Hepatocyte (in vitro differentiated cells): ENCODE results near the gene TBC1D30. TPM values are rescaled to one million over a fixed set of nuclear protein-coding genes. Genes with fewer than 3 reads are reported as not detected.

Experiments used
- DNase-seq: peaks from one replicate; pipeline ENCODE4 v3.0.0-alpha.2; 2016; ENCODE audit warnings: low spot score
- H2AFZ ChIP-seq: fragments of 200-600 bp; sonication (generic); 2 replicates; pipeline ENCODE4 v1.6.0; 2016; ENCODE audit warnings: antibody characterized with exemption, mild to moderate bottlenecking
- H3K27ac ChIP-seq: fragments of 200-600 bp; sonication (generic); 2 replicates; pipeline ENCODE4 v1.5.1; 2016; ENCODE audit warnings: mild to moderate bottlenecking
- H3K27me3 ChIP-seq: fragments of 200-600 bp; sonication (generic); 2 replicates; pipeline ENCODE4 v1.6.1; 2016
- H3K36me3 ChIP-seq: fragments of 200-600 bp; sonication (generic); replicated peaks from 2 replicates; pipeline ENCODE4 v1.5.1; 2016; ENCODE audit warnings: low read depth; ENCODE audit not compliant: insufficient read depth
- H3K4me1 ChIP-seq: fragments of 200-600 bp; sonication (generic); 2 replicates; pipeline ENCODE4 v1.5.1; 2016; ENCODE audit warnings: mild to moderate bottlenecking, moderate library complexity; ENCODE audit not compliant: insufficient read depth
- H3K4me2 ChIP-seq: fragments of 200-600 bp; sonication (generic); 2 replicates; pipeline ENCODE4 v1.6.0; 2016
- H3K4me3 ChIP-seq: fragments of 200-600 bp; sonication (generic); 2 replicates; pipeline ENCODE4 v1.5.1; 2016; ENCODE audit warnings: mild to moderate bottlenecking
- H3K79me2 ChIP-seq: fragments of 200-600 bp; sonication (generic); 2 replicates; pipeline ENCODE4 v1.6.0; 2017; ENCODE audit warnings: mild to moderate bottlenecking
- H3K9me2 ChIP-seq: fragments of 200-600 bp; sonication (generic); replicated peaks from 2 replicates; pipeline ENCODE4 v1.6.0; 2017; ENCODE audit warnings: mild to moderate bottlenecking; ENCODE audit not compliant: insufficient read depth
- H3K9me3 ChIP-seq: fragments of 200-600 bp; sonication (generic); 2 replicates; pipeline ENCODE4 v1.5.1; 2016; ENCODE audit warnings: low read depth, mild to moderate bottlenecking
- H4K20me1 ChIP-seq: fragments of 200-600 bp; sonication (generic); 2 replicates; pipeline ENCODE4 v1.6.0; 2016; ENCODE audit warnings: mild to moderate bottlenecking; ENCODE audit not compliant: insufficient read depth, poor library complexity, severe bottlenecking
- CTCF ChIP-seq: fragments of 200-600 bp; sonication (generic); IDR thresholded peaks from 2 replicates; pipeline ENCODE4 v1.5.1; 2016; ENCODE audit warnings: antibody characterized with exemption, mild to moderate bottlenecking; ENCODE audit not compliant: poor library complexity
- EZH2 ChIP-seq: fragments of 200-600 bp; sonication (generic); IDR thresholded peaks from 2 replicates; pipeline ENCODE4 v1.6.1; 2016; ENCODE audit warnings: antibody characterized with exemption, mild to moderate bottlenecking, borderline replicate concordance
- EZH2phosphoT487 ChIP-seq: fragments of 200-600 bp; sonication (generic); IDR thresholded peaks from one replicate; pipeline ENCODE4 v1.6.1; 2018; ENCODE audit warnings: antibody characterized with exemption, mild to moderate bottlenecking, low read depth, moderate library complexity; ENCODE audit not compliant: unreplicated experiment, severe bottlenecking
- WGBS: methylation state at CpG from one replicate; pipeline ENCODE4 v1.1.6; 2016; ENCODE audit warnings: low lambda C conversion rate; ENCODE audit errors: missing lambda C conversion rate; 5-methylcytosine and 5-hydroxymethylcytosine counted together
- polyA plus RNA-seq: library from polyadenylated mRNA; unstranded; fragments of >200 nt; fragmentation: Nextera tagmentation; extraction: Ambion mirVana; gene quantifications from 2 replicates; pipeline ENCODE4 v1.2.1, GENCODE V29; 2016
- total RNA-seq: library from RNA; depleted of rRNA; stranded (reverse); fragments of >200 nt; gene quantifications from 2 replicates; pipeline ENCODE4 v1.2.3, GENCODE V29; 2014

Gene TBC1D30
- total and polyA plus RNA-seq, 2 experiments from 2014 or later = 5.3 to 5.6 TPM

- H4K20me1 ChIP-seq = no peaks in the 10 kb centered on the region
- TF ChIP-seq EZH2phosphoT487 (no peak), CTCF (no peak), EZH2 (no peak)
- H3K4me3 ChIP-seq = no peak overlapping the region
- peak overlapping the region; percentile 26 for H3K27ac ChIP-seq
- no peaks in the 10 kb centered on the region for H3K36me3 ChIP-seq
- H3K9me3 ChIP-seq = no peaks in the 10 kb centered on the region
- H3K9me2 ChIP-seq = no peaks in the 10 kb centered on the region
- H3K27me3 ChIP-seq = no peaks in the 10 kb centered on the region
- no peak overlapping the region for H2AFZ ChIP-seq
- no peak for DNase-seq
- H3K4me1 ChIP-seq = peaks cover 7% of the 10 kb centered on the region
- H3K4me2 ChIP-seq = no peak overlapping the region
- no peaks in the 10 kb centered on the region for H3K79me2 ChIP-seq
- 73% methylated on average over 2 of the region's 2 CpGs for WGBS
These were observed 70.5 kb downstream of the TBC1D30 start for GRCh38 chr12:64894827-64895475.

GRCh38 chr12:64895526-64895925, 71.1 kb downstream of the TBC1D30 start:
- Histone ChIP-seq H3K4me3 (no peak overlapping the region), H3K27ac (no peak overlapping the region), H3K4me1 (peaks cover 2% of the 10 kb centered on the region), H4K20me1 (no peaks in the 10 kb centered on the region), H3K4me2 (no peak overlapping the region), H3K9me2 (no peaks in the 10 kb centered on the region), H3K27me3 (no peaks in the 10 kb centered on the region), H3K36me3 (no peaks in the 10 kb centered on the region), H3K9me3 (no peaks in the 10 kb centered on the region), H3K79me2 (no peaks in the 10 kb centered on the region), H2AFZ (no peak overlapping the region)
- 87% methylated on average over 5 of the region's 5 CpGs for WGBS
- no peak for DNase-seq
- no peak for TF ChIP-seq EZH2
- no peak for TF ChIP-seq EZH2phosphoT487
- no peak for TF ChIP-seq CTCF

- no peaks in the 10 kb centered on the region for H3K36me3 ChIP-seq
- no peak overlapping the region for H3K4me3 ChIP-seq
- H3K79me2 ChIP-seq = no peaks in the 10 kb centered on the region
- WGBS = 80% methylated on average over 4 of the region's 4 CpGs
- no peak for DNase-seq
- no peaks in the 10 kb centered on the region for H3K27me3 ChIP-seq
- no peak overlapping the region for H3K27ac ChIP-seq
- no peak overlapping the region for H2AFZ ChIP-seq
- no peaks in the 10 kb centered on the region for H3K9me3 ChIP-seq
- no peak overlapping the region for H3K4me2 ChIP-seq
- TF ChIP-seq EZH2 = no peak
- H3K9me2 ChIP-seq = no peaks in the 10 kb centered on the region
- peaks cover 3% of the 10 kb centered on the region for H3K4me1 ChIP-seq
- H4K20me1 ChIP-seq = no peaks in the 10 kb centered on the region
These were observed 76.1 kb downstream of the TBC1D30 start for GRCh38 chr12:64900540-64900939.

- H3K9me3 ChIP-seq = no peaks in the 10 kb centered on the region
- H3K36me3 ChIP-seq = no peaks in the 10 kb centered on the region
- H3K27ac ChIP-seq = peak overlapping the region; percentile 23
- TF ChIP-seq EZH2 (no peak), CTCF (no peak), EZH2phosphoT487 (no peak)
- no peak for DNase-seq
- no peaks in the 10 kb centered on the region for H3K79me2 ChIP-seq
- no peaks in the 10 kb centered on the region for H3K9me2 ChIP-seq
- no peaks in the 10 kb centered on the region for H3K27me3 ChIP-seq
- WGBS = 53% methylated on average over 5 of the region's 5 CpGs
- H4K20me1 ChIP-seq = no peaks in the 10 kb centered on the region
- no peak overlapping the region for H2AFZ ChIP-seq
- H3K4me2 ChIP-seq = no peak overlapping the region
- H3K4me1 ChIP-seq = peaks cover 3% of the 10 kb centered on the region
- no peak overlapping the region for H3K4me3 ChIP-seq
These were observed 79.2 kb downstream of the TBC1D30 start for GRCh38 chr12:64903479-64904152.
